ENCODE data around the gene PLEKHO1.
"Not testable (repeated sequence)": the region's sequence is repeated elsewhere in the genome, so short reads cannot be mapped to it uniquely, and the experiment has no call there.

The PLEKHO1 gene

DNA sequence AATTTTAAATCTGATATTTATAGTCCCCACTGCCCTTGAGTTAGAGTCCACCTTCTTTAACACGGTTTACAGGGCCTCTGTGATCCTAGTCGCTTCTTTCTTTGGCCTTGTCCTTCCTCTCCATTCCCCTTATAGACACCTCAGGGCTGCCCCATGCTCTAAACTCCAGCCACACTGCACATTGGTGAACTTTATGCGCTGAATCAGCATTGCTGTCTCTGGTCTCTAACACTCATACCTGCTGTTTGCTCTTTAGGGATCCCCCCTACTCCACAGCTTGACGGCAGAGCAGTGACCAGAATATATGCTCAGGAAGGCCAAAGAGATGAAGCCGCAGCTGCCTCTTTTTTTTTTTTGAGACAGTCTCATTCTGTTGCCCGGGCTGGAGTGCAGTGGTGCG is 30.2 kb downstream of the PLEKHO1 start:
- intact Hi-C loops (cut with DNase I; ENCODE audit: low total_unique reads): no loop called here

GRCh38 chr1:150180474-150180873 is 30.8 kb downstream of the PLEKHO1 start:
- DNase-seq: no peak
- H3K27me3 ChIP-seq: no peaks in the 10 kb centered on the region
- TF ChIP-seq CTCF (IDR thresholded peaks at IDR 0.05): no peak
- intact Hi-C loops (cut with DNase I; ENCODE audit: low total_unique reads): no loop called here
- no peaks in the 10 kb centered on the region for H3K36me3 ChIP-seq
- no peaks in the 10 kb centered on the region for H3K4me1 ChIP-seq
- no peaks in the 10 kb centered on the region for H3K9me3 ChIP-seq
- no peak overlapping the region for H3K4me3 ChIP-seq
- no peak overlapping the region for H3K27ac ChIP-seq

More for the DNA sequence above, 30.2 kb downstream of the PLEKHO1 start:
- no peaks in the 10 kb centered on the region for H3K36me3 ChIP-seq
- no peaks in the 10 kb centered on the region for H3K9me3 ChIP-seq
- no peak for DNase-seq
- no peaks in the 10 kb centered on the region for H3K27me3 ChIP-seq
- TF ChIP-seq CTCF (IDR thresholded peaks at IDR 0.05): no peak
- H3K4me1 ChIP-seq: no peaks in the 10 kb centered on the region
- no peak overlapping the region for H3K27ac ChIP-seq
- H3K4me3 ChIP-seq: no peak overlapping the region

DNA sequence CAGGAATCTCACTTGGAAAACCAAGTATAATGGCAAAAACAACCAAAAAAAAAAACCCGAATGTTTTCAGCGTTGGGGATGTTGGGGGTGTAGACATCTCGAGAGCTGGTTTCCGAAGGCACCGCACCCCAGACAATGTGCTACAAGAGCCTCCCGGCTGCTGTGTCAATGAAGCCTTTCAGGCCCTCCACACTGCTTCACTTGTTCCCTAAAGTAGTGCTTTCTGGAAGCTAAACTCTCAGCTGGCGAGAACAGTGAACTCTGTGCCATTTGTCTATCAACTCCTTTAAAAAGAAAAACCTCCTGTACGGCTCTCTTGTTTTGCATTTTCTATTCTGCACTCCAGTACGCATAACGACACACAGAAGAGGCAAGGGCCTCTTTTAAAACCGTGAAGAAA is 32.5 kb downstream of the PLEKHO1 start:
- Histone ChIP-seq H3K36me3 (no peaks in the 10 kb centered on the region), H3K9me3 (no peaks in the 10 kb centered on the region), H3K4me1 (peaks cover 0 to 10% (median 3%) of the 10 kb centered on the region in 4 donors), H3K27me3 (no peaks in the 10 kb centered on the region), H3K4me3 (no peak overlapping the region), H3K27ac (no peak overlapping the region)
- no peak for TF ChIP-seq CTCF (IDR thresholded peaks at IDR 0.05)
- intact Hi-C loops (cut with DNase I; ENCODE audit: low total_unique reads): no loop called here
- no peak for DNase-seq

GRCh38 chr1:150183061-150183460 is 33.3 kb downstream of the PLEKHO1 start:
- no peak for DNase-seq
- H3K27ac ChIP-seq: no peak overlapping the region
- intact Hi-C loops (cut with DNase I; ENCODE audit: low total_unique reads): no loop called here
- no peaks in the 10 kb centered on the region for H3K36me3 ChIP-seq
- H3K9me3 ChIP-seq: no peaks in the 10 kb centered on the region
- no peak overlapping the region for H3K4me3 ChIP-seq
- H3K4me1 ChIP-seq: peaks cover 0 to 18% (median 6%) of the 10 kb centered on the region in 4 donors
- H3K27me3 ChIP-seq: no peaks in the 10 kb centered on the region
- no peak for TF ChIP-seq CTCF (IDR thresholded peaks at IDR 0.05)

DNA sequence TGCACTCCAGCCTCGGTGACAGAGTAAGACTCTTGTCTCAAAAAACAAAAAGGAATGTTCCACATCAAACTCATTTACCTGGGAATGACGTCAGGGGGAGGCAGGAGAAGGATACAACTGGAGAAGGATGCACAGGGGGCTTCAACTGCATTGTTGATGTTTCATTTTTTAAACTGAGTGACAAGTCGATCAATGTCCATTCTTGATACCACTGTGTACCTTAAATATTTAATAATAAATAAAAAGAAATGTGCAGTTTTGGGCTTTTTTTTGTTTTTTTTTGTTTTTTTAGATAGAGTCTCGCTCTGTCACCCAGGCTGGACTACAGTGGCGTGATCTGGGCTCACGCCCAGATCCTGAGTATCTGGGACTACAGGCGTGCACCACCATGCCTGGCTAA is 35.8 kb downstream of the PLEKHO1 start:
- no peak for DNase-seq
- Histone ChIP-seq H3K27ac (peak overlapping the region in 1 of 2 donors; percentile 54), H3K4me1 (peaks cover 0 to 19% (median 6%) of the 10 kb centered on the region in 4 donors), H3K4me3 (no peak overlapping the region), H3K9me3 (no peaks in the 10 kb centered on the region), H3K36me3 (no peaks in the 10 kb centered on the region), H3K27me3 (no peaks in the 10 kb centered on the region)
- no peak for TF ChIP-seq CTCF (IDR thresholded peaks at IDR 0.05)
- intact Hi-C loops (cut with DNase I; ENCODE audit: low total_unique reads): no loop called here

- H3K27me3 ChIP-seq; intact Hi-C loops (cut with DNase I; ENCODE audit: low total_unique reads); H3K9me3 ChIP-seq; DNase-seq; H3K36me3 ChIP-seq: not testable (repeated sequence)
- peak overlapping the region; percentile 43 to 54 for H3K27ac ChIP-seq
- peaks cover 0 to 21% (median 6%) of the 10 kb centered on the region in 4 donors for H3K4me1 ChIP-seq
- peak overlapping the region; percentile 31 to 42 for H3K4me3 ChIP-seq
Observed at GRCh38 chr1:150186438-150186788, 36.7 kb downstream of the PLEKHO1 start.
